ENCODE measurements around the gene SNX7. TPM values are rescaled to one million over a fixed set of nuclear protein-coding genes. Genes with fewer than 3 reads are reported as not detected.

The SNX7 gene
- total RNA-seq, 1 donor from 2014 or later = 6.2 TPM

DNA sequence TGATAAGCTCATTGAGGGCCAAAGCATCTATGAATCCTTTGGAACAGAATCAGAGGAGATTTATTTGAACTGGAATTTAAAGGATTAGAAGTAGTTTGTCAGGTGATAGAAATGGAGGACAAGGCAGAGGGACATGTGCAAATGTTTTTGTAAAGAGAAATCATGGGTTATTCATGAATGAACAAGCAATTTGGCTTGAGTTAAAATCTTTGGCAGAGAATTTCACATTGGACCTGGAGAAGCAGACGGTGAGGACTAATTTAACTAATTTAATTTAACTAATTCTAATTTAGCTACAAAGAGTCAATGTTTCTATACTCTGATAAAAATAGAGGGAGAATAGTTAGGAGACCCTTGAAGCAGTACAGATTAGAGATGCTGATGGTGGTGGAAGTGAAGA, 36.3 kb downstream of the SNX7 start:
- Histone ChIP-seq H3K27me3 (no peaks in the 10 kb centered on the region), H3K27ac (no peak overlapping the region), H3K9me3 (no peaks in the 10 kb centered on the region), H3K4me3 (no peak overlapping the region), H3K36me3 (peaks cover 3 to 24% of the 10 kb centered on the region in 2 donors), H3K4me1 (no peaks in the 10 kb centered on the region)
- intact Hi-C loops (cut with DNase I) = no loop called here
- DNase-seq (ENCODE audit: low spot score in 2 of 2) = no peak
- TF ChIP-seq, protein P1, sequence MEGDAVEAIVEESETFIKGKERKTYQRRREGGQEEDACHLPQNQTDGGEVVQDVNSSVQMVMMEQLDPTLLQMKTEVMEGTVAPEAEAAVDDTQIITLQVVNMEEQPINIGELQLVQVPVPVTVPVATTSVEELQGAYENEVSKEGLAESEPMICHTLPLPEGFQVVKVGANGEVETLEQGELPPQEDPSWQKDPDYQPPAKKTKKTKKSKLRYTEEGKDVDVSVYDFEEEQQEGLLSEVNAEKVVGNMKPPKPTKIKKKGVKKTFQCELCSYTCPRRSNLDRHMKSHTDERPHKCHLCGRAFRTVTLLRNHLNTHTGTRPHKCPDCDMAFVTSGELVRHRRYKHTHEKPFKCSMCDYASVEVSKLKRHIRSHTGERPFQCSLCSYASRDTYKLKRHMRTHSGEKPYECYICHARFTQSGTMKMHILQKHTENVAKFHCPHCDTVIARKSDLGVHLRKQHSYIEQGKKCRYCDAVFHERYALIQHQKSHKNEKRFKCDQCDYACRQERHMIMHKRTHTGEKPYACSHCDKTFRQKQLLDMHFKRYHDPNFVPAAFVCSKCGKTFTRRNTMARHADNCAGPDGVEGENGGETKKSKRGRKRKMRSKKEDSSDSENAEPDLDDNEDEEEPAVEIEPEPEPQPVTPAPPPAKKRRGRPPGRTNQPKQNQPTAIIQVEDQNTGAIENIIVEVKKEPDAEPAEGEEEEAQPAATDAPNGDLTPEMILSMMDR (IDR thresholded peaks at IDR 0.05) = no peak

DNA sequence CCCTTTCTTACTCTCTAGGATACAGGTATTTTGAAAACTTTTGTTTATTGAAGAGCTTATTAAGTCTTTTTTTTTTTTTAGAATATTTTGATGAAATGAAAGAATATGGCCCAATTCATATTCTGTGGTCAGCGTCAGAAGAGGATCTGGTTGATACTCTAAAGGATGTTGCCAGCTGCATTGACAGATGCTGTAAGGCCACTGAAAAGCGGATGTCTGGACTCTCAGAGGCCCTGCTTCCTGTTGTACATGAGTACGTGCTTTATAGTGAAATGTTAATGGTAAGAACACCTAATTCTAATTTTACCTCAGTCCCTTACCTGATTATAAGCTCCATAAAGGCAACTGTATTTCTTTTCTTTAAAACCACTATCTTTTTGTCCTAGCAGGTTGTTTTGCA, 37.1 kb downstream of the SNX7 start:
- intact Hi-C loops (cut with DNase I) = no loop called here
- Histone ChIP-seq H3K4me3 (no peak overlapping the region), H3K36me3 (peaks cover 3 to 23% of the 10 kb centered on the region in 2 donors), H3K9me3 (no peaks in the 10 kb centered on the region), H3K27ac (no peak overlapping the region), H3K27me3 (no peaks in the 10 kb centered on the region), H3K4me1 (no peaks in the 10 kb centered on the region)
- TF ChIP-seq, protein P1 (IDR thresholded peaks at IDR 0.05) = no peak
- no peak for DNase-seq (ENCODE audit: low spot score in 2 of 2)

DNA sequence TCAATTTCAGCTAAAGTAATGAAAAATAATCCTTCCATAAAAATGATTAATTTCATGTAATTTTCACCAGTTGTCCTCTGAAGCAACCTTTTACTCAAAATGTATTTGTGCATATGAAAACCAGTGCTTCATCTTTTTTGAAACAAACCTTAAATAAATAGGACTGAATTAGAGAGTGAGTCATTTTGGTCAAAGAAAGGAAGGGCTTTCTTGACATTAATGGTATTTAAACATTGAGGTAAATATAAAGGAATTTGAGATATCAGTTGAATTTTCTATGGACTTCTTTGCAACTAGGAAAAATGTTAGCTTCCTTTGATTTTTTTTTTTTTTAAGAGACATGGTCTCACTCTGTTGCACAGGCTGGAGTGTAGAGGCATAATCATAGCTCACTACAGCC, 38.7 kb downstream of the SNX7 start:
- Histone ChIP-seq H3K4me1 (no peaks in the 10 kb centered on the region), H3K9me3 (no peaks in the 10 kb centered on the region), H3K4me3 (no peak overlapping the region), H3K36me3 (peaks cover 3 to 26% of the 10 kb centered on the region in 2 donors), H3K27ac (no peak overlapping the region), H3K27me3 (no peaks in the 10 kb centered on the region)
- intact Hi-C loops (cut with DNase I) = no loop called here
- DNase-seq (ENCODE audit: low spot score in 2 of 2) = no peak
- TF ChIP-seq, protein P1 (IDR thresholded peaks at IDR 0.05) = no peak

DNA sequence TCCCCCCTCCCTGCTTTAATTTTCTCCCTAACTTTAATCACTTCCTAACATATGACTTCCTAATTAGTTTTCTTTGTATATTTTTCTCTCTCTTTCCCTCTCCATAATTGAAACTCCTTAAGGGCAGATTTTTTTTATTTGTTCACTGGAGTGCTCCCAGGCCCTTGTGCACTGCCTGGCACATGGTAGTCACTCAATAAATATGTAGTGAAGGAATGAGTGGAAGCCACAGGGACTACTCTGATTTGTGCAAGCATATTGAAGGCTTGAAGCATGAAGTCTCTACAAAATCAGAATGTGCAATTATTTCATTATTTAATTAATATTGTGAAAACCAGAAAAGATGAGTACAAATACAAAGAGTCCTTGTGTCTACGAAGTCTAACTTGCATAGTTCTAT, 41.5 kb downstream of the SNX7 start:
- Histone ChIP-seq H3K27me3 (no peaks in the 10 kb centered on the region), H3K4me3 (no peak overlapping the region), H3K27ac (no peak overlapping the region), H3K36me3 (peaks cover 7 to 14% of the 10 kb centered on the region in 2 donors), H3K9me3 (no peaks in the 10 kb centered on the region), H3K4me1 (no peaks in the 10 kb centered on the region)
- intact Hi-C loops (cut with DNase I) = no loop called here
- TF ChIP-seq, protein P1 (IDR thresholded peaks at IDR 0.05) = no peak
- no peak for DNase-seq (ENCODE audit: low spot score in 2 of 2)

DNA sequence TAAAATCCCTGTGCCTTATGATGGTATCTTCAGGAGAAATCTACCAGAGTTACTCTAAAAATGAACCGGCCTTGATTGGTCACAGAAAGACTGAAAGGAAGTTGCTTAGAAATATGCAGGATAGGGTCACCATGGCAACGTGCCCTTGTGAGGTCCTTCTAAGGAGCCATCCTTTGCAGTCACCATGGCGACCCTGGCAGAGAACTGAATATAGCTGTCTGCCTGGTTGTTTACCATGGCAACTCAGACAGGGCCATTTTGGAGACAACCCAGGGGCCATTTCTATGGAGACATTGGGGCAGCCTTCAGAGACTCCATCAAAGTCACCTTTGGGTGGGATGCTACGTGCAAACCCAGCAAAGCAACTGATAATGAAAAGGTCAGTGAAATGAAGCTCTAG, 43.0 kb downstream of the SNX7 start:
- H3K27ac ChIP-seq = no peak overlapping the region
- no peaks in the 10 kb centered on the region for H3K4me1 ChIP-seq
- H3K9me3 ChIP-seq = no peaks in the 10 kb centered on the region
- H3K4me3 ChIP-seq = no peak overlapping the region
- no peaks in the 10 kb centered on the region for H3K27me3 ChIP-seq
- H3K36me3 ChIP-seq = peaks cover 7 to 14% of the 10 kb centered on the region in 2 donors
- intact Hi-C loops (cut with DNase I) = no loop called here
- TF ChIP-seq, protein P1 (IDR thresholded peaks at IDR 0.05) = no peak
- DNase-seq (ENCODE audit: low spot score in 2 of 2) = no peak

DNA sequence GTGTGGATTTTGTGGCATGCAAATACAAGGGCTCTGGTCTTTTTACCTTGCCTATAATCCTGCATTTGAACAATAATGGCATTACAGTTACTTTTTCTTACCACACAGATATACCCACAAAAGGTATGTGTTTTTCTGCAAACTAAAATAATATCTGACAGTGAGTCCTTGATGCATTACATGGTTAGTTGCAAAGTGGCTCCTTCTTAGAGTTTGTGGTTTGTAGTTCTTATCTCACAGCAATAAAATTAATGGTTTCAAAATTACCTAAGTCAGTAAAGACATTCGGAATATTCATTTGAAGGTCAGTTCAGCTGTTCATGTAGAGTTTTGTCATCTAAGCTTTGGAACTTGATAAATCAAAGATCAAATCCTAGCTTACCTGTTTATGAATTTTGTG, 43.5 kb downstream of the SNX7 start:
- intact Hi-C loops (cut with DNase I) = no loop called here
- TF ChIP-seq, protein P1 (IDR thresholded peaks at IDR 0.05) = no peak
- Histone ChIP-seq H3K27ac (no peak overlapping the region), H3K4me3 (no peak overlapping the region), H3K36me3 (peaks cover 7 to 14% of the 10 kb centered on the region in 2 donors), H3K9me3 (no peaks in the 10 kb centered on the region), H3K27me3 (no peaks in the 10 kb centered on the region), H3K4me1 (no peaks in the 10 kb centered on the region)
- DNase-seq (ENCODE audit: low spot score in 2 of 2) = no peak

All from ascending aorta (tissue), 2 donors.